Endothelial cell of umbilical vein (primary cell): Measurements from ENCODE around the gene CYP27C1. TPM values are rescaled to one million over a fixed set of nuclear protein-coding genes. Genes with fewer than 3 reads are reported as not detected.
"Not testable (repeated sequence)": the region's sequence is repeated elsewhere in the genome, so short reads cannot be mapped to it uniquely, and the experiment has no call there.

ENCODE experiments used
- BruUV-seq: library from RNA; stranded (reverse); fragments of 400-500 nt; replicated peaks from 2 replicates; lab custom pipeline; 2021; lab: Mats Ljungman, UMichigan
- CTCF ChIA-PET: fragments of 300-600, 350-600 bp; sonication (Branson Sonifier 250); formaldehyde crosslinking; loops from one replicate; lab custom pipeline; 2021; ENCODE audit warnings: antibody characterized with exemption, inconsistent platforms; lab: Charles Lee
- POLR2A ChIA-PET: fragments of 300-600, 350-600 bp; sonication (Branson Sonifier 250); formaldehyde crosslinking; loops from one replicate; lab custom pipeline; 2021; ENCODE audit warnings: antibody characterized with exemption, inconsistent platforms; lab: Charles Lee
- DNase-seq: peaks from one replicate; pipeline ENCODE4 v3.0.0-alpha.2; 2011; ENCODE audit warnings: low read depth, low spot score
- FAIRE-seq: peaks from 2 replicates; lab custom pipeline; 2011; peaks lifted over from hg19 to GRCh38; lab: Jason Lieb, UNC
- H2AFZ ChIP-seq: 2 replicates; pipeline ENCODE4 v1.6.0; 2012; ENCODE audit warnings: low read depth, low read length, control low read depth, inconsistent platforms
- H3K27ac ChIP-seq: 2 replicates; pipeline ENCODE4 v1.5.1; 2011; ENCODE audit warnings: low read depth, mild to moderate bottlenecking, control low read depth, low read length, moderate library complexity; ENCODE audit not compliant: insufficient read depth
- H3K27me3 ChIP-seq, 2 experiments: 2 replicates each; pipeline versions ENCODE4 v1.6.0 to v1.6.1; 2011; ENCODE audit warnings: low read length in 2 of 2, mixed read lengths in 1 of 2; ENCODE audit not compliant: control insufficient read depth in 2 of 2, insufficient read depth in 2 of 2
- H3K36me3 ChIP-seq, 2 experiments: 2 replicates in 1 of 2; 3 replicates in 1 of 2; pipeline ENCODE4 v1.5.1; 2011; ENCODE audit warnings: low read length in 2 of 2, mild to moderate bottlenecking in 1 of 2, moderate library complexity in 1 of 2; ENCODE audit not compliant: control insufficient read depth in 2 of 2, insufficient read depth in 2 of 2; ENCODE audit errors: extremely low read depth in 1 of 2
- H3K4me1 ChIP-seq: 3 replicates; pipeline ENCODE4 v1.5.1; 2011; ENCODE audit warnings: mild to moderate bottlenecking, low read length; ENCODE audit not compliant: control insufficient read depth, insufficient read depth; ENCODE audit errors: extremely low read depth
- H3K4me2 ChIP-seq: 2 replicates; pipeline ENCODE4 v1.6.1; 2011; ENCODE audit warnings: low read length, control low read depth, mixed read lengths; ENCODE audit not compliant: insufficient read depth
- H3K4me3 ChIP-seq, 3 experiments: fragments of 200-600 bp in 1 of 3; sonication (generic), shearing (Covaris generic) in 1 of 3; replicated peaks in 1 of 3; 2 replicates each; pipeline ENCODE4 v1.5.1; 2011 to 2016; ENCODE audit warnings: control low read depth in 3 of 3, low read length in 3 of 3, mild to moderate bottlenecking in 2 of 3, inconsistent platforms in 1 of 3, low read depth in 1 of 3, moderate library complexity in 1 of 3; ENCODE audit not compliant: insufficient read depth in 1 of 3
- H3K79me2 ChIP-seq: 2 replicates; pipeline ENCODE4 v1.6.0; 2012; ENCODE audit warnings: low read length, inconsistent platforms; ENCODE audit not compliant: control insufficient read depth, insufficient read depth
- H3K9ac ChIP-seq: replicated peaks from 2 replicates; pipeline ENCODE3; 2011; ENCODE audit warnings: low read length, control low read depth; ENCODE audit not compliant: insufficient read depth; ENCODE audit errors: extremely low read depth
- H3K9me1 ChIP-seq: replicated peaks from 3 replicates; pipeline ENCODE4 v1.6.0; 2011; ENCODE audit warnings: mild to moderate bottlenecking, low read length; ENCODE audit not compliant: control insufficient read depth, insufficient read depth; ENCODE audit errors: extremely low read depth
- H3K9me3 ChIP-seq: replicated peaks from 2 replicates; pipeline ENCODE4 v1.5.1; 2012; ENCODE audit warnings: low read length, inconsistent platforms; ENCODE audit not compliant: control insufficient read depth, insufficient read depth
- H4K20me1 ChIP-seq: replicated peaks from 2 replicates; pipeline ENCODE3; 2011; ENCODE audit warnings: mild to moderate bottlenecking, low read length; ENCODE audit not compliant: control insufficient read depth, insufficient read depth; ENCODE audit errors: extremely low read depth
- FOS ChIP-seq: IDR thresholded peaks from 2 replicates; pipeline ENCODE4 v1.6.1; 2011; ENCODE audit warnings: mild to moderate bottlenecking, low read length, moderate library complexity, borderline replicate concordance; ENCODE audit not compliant: insufficient read depth
- MAX ChIP-seq: IDR thresholded peaks from 2 replicates; pipeline ENCODE4 v1.6.1; 2011; ENCODE audit not compliant: insufficient read depth, insufficient read length
- POLR2AphosphoS5 ChIP-seq: IDR thresholded peaks from 2 replicates; pipeline ENCODE4 v1.6.1; 2012; ENCODE audit warnings: low read depth, mild to moderate bottlenecking, control low read depth, low read length, moderate library complexity; ENCODE audit not compliant: insufficient read depth
- dilution Hi-C: fragments of 300-500 bp; cut with MboI; formaldehyde crosslinking; loops from one replicate; pipeline ENCODE4 v1.15.0; 2019; ENCODE audit warnings: low sequenced_read_pairs; ENCODE audit not compliant: extremely low pct_ligation_motif_present
- intact Hi-C: fragments of 100-400 bp; cut with micrococcal nuclease; formaldehyde crosslinking; loops from one replicate; pipeline ENCODE4 v1.10.0; 2022
- polyA plus RNA-seq, 4 experiments: library from polyadenylated mRNA; depleted of rRNA in 3 of 4; stranded (reverse) in 3 of 4; unstranded in 1 of 4; fragments of >200 nt; gene quantifications; 2 replicates each; pipeline versions ENCODE4 v1.2.1 to v1.2.3, GENCODE V29; 2011 to 2012; ENCODE audit warnings: missing spikeins in 1 of 4
- total RNA-seq: library from RNA; stranded (reverse); gene quantifications from 2 replicates; pipeline ENCODE4 v1.2.3, GENCODE V29; 2021
- TF ChIP-seq, protein P1 (sequence below), 2 donors: IDR thresholded peaks; 1 replicate in 1 of 2; 2 replicates in 1 of 2; pipeline ENCODE4 v1.5.1; 2011; ENCODE audit warnings: low read length in 2 of 2, mild to moderate bottlenecking in 2 of 2, moderate library complexity in 2 of 2, control low read depth in 1 of 2, inconsistent platforms in 1 of 2, low read depth in 1 of 2; ENCODE audit not compliant: insufficient read depth in 1 of 2; ENCODE audit errors: extremely low read depth in 1 of 2

CYP27C1 gene
- total and polyA plus RNA-seq, 2 donors (not counting 3 experiments of a cell fraction or from before 2014, with no cell fraction given): not detected

- Histone ChIP-seq H3K79me2 (no peaks in the 10 kb centered on the region), H3K9me3 (no peaks in the 10 kb centered on the region), H3K9me1 (no peaks in the 10 kb centered on the region), H4K20me1 (no peaks in the 10 kb centered on the region), H3K27ac (no peak overlapping the region), H3K9ac (no peak overlapping the region), H2AFZ (no peak overlapping the region), H3K27me3 (peaks cover 8 to 9% of the 10 kb centered on the region in 2 experiments), H3K4me1 (peaks cover 11% of the 10 kb centered on the region), H3K4me2 (no peak overlapping the region), H3K4me3 (no peak overlapping the region), H3K36me3 (no peaks in the 10 kb centered on the region)
- CTCF ChIA-PET: no interaction called here
- POLR2A ChIA-PET: no interaction called here
- BruUV-seq: no TSS peak
- TF ChIP-seq, protein P1, sequence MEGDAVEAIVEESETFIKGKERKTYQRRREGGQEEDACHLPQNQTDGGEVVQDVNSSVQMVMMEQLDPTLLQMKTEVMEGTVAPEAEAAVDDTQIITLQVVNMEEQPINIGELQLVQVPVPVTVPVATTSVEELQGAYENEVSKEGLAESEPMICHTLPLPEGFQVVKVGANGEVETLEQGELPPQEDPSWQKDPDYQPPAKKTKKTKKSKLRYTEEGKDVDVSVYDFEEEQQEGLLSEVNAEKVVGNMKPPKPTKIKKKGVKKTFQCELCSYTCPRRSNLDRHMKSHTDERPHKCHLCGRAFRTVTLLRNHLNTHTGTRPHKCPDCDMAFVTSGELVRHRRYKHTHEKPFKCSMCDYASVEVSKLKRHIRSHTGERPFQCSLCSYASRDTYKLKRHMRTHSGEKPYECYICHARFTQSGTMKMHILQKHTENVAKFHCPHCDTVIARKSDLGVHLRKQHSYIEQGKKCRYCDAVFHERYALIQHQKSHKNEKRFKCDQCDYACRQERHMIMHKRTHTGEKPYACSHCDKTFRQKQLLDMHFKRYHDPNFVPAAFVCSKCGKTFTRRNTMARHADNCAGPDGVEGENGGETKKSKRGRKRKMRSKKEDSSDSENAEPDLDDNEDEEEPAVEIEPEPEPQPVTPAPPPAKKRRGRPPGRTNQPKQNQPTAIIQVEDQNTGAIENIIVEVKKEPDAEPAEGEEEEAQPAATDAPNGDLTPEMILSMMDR (IDR thresholded peaks at IDR 0.05; ENCODE audit: extremely low read depth in 1 of 2, insufficient read depth in 1 of 2, low read depth in 1 of 2, low read length in 2 of 2): no peak
- TF ChIP-seq MAX (no peak), POLR2AphosphoS5 (no peak), FOS (no peak)
- intact Hi-C loops (no loop called here), dilution Hi-C loops (no loop called here)
- peak; percentile 19 for DNase-seq
- FAIRE-seq: no peak
Observed at GRCh38 chr2:127228102-127228501, 8.0 kb upstream of the CYP27C1 start.

- H3K9ac ChIP-seq, H2AFZ ChIP-seq, H3K9me1 ChIP-seq, POLR2A ChIA-PET, BruUV-seq, H3K27ac ChIP-seq, CTCF ChIA-PET, dilution Hi-C loops, H3K9me3 ChIP-seq, H3K27me3 ChIP-seq, FAIRE-seq, intact Hi-C loops, H3K4me3 ChIP-seq, DNase-seq, H3K79me2 ChIP-seq, H4K20me1 ChIP-seq, H3K36me3 ChIP-seq: not testable (repeated sequence)
- Histone ChIP-seq H3K4me2 (peak overlapping the region; percentile 31), H3K4me1 (peaks cover 11% of the 10 kb centered on the region)
Observed at GRCh38 chr2:127227264-127227660, 7.2 kb upstream of the CYP27C1 start.
